Keratinocyte (primary cell): ENCODE measurements around the gene ANO9.

Experiments used
- EZH2 ChIP-seq: IDR thresholded peaks from one replicate; pipeline ENCODE4 v1.6.1; 2012; ENCODE audit warnings: inconsistent platforms, mild to moderate bottlenecking, low read length, moderate library complexity
- TF ChIP-seq, protein P1 (sequence below), 3 experiments: IDR thresholded peaks in 1 of 3; conservative IDR thresholded peaks in 1 of 3; optimal IDR thresholded peaks in 1 of 3; 2 replicates in 2 of 3; 3 replicates in 1 of 3; pipeline versions ENCODE3 to v1.5.1; 2011; ENCODE audit warnings: low read length in 3 of 3, mild to moderate bottlenecking in 3 of 3, moderate library complexity in 2 of 3, control low read depth in 1 of 3, inconsistent platforms in 1 of 3; ENCODE audit not compliant: insufficient read depth in 2 of 3; ENCODE audit errors: extremely low read depth in 1 of 3

- TF ChIP-seq, protein P1, sequence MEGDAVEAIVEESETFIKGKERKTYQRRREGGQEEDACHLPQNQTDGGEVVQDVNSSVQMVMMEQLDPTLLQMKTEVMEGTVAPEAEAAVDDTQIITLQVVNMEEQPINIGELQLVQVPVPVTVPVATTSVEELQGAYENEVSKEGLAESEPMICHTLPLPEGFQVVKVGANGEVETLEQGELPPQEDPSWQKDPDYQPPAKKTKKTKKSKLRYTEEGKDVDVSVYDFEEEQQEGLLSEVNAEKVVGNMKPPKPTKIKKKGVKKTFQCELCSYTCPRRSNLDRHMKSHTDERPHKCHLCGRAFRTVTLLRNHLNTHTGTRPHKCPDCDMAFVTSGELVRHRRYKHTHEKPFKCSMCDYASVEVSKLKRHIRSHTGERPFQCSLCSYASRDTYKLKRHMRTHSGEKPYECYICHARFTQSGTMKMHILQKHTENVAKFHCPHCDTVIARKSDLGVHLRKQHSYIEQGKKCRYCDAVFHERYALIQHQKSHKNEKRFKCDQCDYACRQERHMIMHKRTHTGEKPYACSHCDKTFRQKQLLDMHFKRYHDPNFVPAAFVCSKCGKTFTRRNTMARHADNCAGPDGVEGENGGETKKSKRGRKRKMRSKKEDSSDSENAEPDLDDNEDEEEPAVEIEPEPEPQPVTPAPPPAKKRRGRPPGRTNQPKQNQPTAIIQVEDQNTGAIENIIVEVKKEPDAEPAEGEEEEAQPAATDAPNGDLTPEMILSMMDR (optimal IDR thresholded peaks at IDR 0.05 in 1 of 3, IDR thresholded peaks at IDR 0.05 in 1 of 3, conservative IDR thresholded peaks at IDR 0.05 in 1 of 3; ENCODE audit: extremely low read depth in 1 of 3, insufficient read depth in 2 of 3, low read length in 3 of 3), result no peak
- no peak for TF ChIP-seq EZH2
These were observed 37.1 kb downstream of the ANO9 start for GRCh38 chr11:404551-405264.
